Stimulated activated naive CD8-positive, alpha-beta T cell treated with anti-CD3 and anti-CD28 coated beads, Interleukin-15, Interleukin-2, amounts not matched to agents 100 ng/mL and 50 ng/mL, for 24 hours (primary cell): ENCODE data around the gene CASP9.

Experiments used
- H3K27ac Mint-ChIP-seq: one replicate; pipeline ENCODE4 v1.8.0; 2021; ENCODE audit warnings: mild to moderate bottlenecking, mixed read lengths
- H3K27me3 Mint-ChIP-seq: one replicate; pipeline ENCODE4 v1.8.0; 2021; ENCODE audit warnings: mixed read lengths
- H3K36me3 Mint-ChIP-seq: one replicate; pipeline ENCODE4 v1.8.0; 2021; ENCODE audit warnings: low read depth, mixed read lengths
- H3K4me1 Mint-ChIP-seq: one replicate; pipeline ENCODE4 v1.8.0; 2021; ENCODE audit warnings: low read depth, mixed read lengths
- H3K4me3 Mint-ChIP-seq: one replicate; pipeline ENCODE4 v1.8.0; 2021; ENCODE audit warnings: mild to moderate bottlenecking, mixed read lengths
- H3K9me3 Mint-ChIP-seq: one replicate; pipeline ENCODE4 v1.8.0; 2021; ENCODE audit warnings: mixed read lengths

The CASP9 gene

GRCh38 chr1:15524021-15524282 lies at the start of gene CASP9:
Gene CASP9, minus strand, starts transcription at chr1:15524215. Its CDS starts 15 bp downstream, at chr1:15524200.
- Mint-ChIP-seq H3K9me3 (no peaks in the 10 kb centered on the region), H3K4me3 (peak within 1 kb of the TSS; percentile 82), H3K27ac (peak within 1 kb of the TSS; percentile 98), H3K4me1 (peaks cover 48% of the 10 kb centered on the region), H3K36me3 (no peaks in the 10 kb centered on the region), H3K27me3 (no peaks in the 10 kb centered on the region)

GRCh38 chr1:15573477-15573876 lies 49.5 kb upstream of the CASP9 start:
- no peak overlapping the region for H3K4me3 Mint-ChIP-seq
- no peaks in the 10 kb centered on the region for H3K27me3 Mint-ChIP-seq
- peaks cover 49% of the 10 kb centered on the region for H3K36me3 Mint-ChIP-seq
- H3K4me1 Mint-ChIP-seq, result peaks cover 26% of the 10 kb centered on the region
- no peak overlapping the region for H3K27ac Mint-ChIP-seq
- H3K9me3 Mint-ChIP-seq, result no peaks in the 10 kb centered on the region

DNA sequence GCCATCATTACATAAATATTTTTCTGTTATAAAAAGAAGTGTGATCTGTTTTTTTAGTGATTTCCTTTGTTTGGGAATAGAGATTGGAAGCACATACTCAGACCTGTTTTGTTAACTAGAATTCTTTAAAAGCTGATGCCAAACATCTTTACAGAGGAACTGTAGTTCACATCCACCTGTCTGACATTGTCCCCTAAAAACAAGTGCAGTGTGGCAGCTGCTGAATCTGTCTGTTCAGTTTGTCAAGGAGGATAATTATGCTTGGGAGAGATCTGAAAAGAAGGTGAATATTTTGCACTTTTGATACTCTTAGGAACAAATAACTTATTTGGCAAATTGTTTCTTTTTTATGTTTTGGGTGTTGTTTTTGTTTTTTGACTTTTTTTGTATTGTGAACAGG lies 47.3 kb upstream of the CASP9 start:
- Mint-ChIP-seq H3K9me3 (no peaks in the 10 kb centered on the region), H3K4me3 (no peak overlapping the region), H3K4me1 (peaks cover 12% of the 10 kb centered on the region), H3K27ac (peak overlapping the region; percentile 41), H3K27me3 (no peaks in the 10 kb centered on the region), H3K36me3 (peaks cover 63% of the 10 kb centered on the region)

DNA sequence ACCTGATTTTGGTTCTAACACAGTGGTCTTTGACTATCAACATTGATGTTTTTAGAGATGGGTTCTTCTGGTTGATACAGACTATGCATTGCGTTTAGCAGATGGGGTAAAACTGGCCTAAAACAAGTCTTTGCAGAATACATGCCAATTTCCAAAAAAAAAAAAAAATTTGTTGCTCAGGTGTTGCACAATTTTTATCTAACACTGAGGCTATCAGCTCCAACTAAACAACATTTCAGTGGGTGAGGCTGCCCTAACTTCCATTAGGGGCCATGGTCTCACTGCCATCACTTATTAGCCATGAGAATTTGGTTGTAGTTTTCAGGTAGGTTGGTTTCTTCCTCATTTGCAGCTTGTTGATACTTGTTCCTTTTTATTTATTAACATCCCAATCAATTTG lies 46.8 kb upstream of the CASP9 start:
- Mint-ChIP-seq H3K27ac (no peak overlapping the region), H3K4me1 (peaks cover 12% of the 10 kb centered on the region), H3K4me3 (no peak overlapping the region), H3K27me3 (no peaks in the 10 kb centered on the region), H3K36me3 (peaks cover 67% of the 10 kb centered on the region), H3K9me3 (no peaks in the 10 kb centered on the region)

DNA sequence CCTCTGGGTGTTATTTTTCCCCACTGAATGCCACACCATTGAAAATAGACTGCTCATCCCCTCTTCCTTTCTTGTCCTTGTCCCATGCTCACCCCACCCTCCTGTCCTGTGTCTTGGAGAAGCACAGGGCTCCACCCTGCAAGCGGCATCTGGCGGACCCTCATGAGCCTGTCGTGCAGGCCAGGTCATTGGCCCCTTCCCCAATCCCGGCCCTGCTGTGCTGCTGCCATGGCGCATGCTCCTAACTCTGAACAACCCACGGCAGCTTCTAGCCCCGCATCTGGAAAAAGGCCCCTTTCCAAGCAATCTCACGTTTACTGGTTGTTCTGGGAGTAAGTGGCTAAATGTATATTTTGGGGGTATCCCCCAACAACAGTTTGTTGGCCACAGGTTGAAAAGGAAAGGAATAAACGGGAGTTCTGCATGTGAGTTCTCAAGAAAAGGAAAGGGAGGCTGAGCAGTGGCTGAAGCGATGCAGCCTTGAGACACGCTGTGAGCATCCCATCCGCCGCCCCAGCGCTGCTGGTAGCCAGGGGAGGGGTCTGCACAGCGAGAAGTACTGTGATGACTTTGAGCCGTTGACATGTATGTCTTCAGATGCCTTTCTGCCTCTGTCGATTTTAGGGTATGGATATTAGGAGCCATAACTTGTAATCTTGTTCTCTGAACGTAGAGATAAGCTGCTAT lies 44.5 kb upstream of the CASP9 start:
- peaks cover 78% of the 10 kb centered on the region for H3K36me3 Mint-ChIP-seq

DNA sequence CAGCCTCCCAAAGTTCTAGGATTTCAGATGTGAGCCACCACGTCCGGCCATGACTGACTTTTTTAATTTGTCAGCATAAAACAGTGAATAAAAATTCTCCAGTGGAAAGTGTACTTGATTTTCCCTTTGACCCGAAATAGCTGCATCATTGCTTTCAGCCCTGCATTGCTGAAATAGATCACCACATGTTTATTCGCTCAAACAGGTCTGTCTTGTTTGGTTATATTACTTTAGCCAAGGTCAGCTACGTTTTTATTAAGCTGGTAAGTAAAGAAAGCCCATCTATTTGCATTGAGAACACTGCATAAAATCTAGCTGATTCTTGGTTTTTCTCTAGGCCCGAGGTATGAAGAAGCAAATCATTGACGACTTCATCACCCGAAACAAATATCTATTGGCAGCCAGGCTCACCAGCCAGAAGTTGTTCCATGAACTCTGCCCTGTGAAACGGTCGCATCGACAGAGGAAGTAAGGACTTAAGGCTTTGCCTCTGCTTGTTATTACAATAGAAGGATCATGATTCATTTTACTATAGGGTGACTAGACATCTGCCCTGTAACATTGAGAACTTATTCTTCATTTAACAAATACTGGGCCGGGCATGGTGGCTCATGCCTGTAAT lies 35.3 kb upstream of the CASP9 start:
- Mint-ChIP-seq H3K4me1 (peaks cover 5% of the 10 kb centered on the region), H3K9me3 (no peaks in the 10 kb centered on the region), H3K4me3 (no peak overlapping the region), H3K36me3 (peaks cover 36% of the 10 kb centered on the region), H3K27me3 (no peaks in the 10 kb centered on the region), H3K27ac (no peak overlapping the region)

More for the DNA sequence above, 44.5 kb upstream of the CASP9 start:
- H3K27me3 Mint-ChIP-seq, result no peaks in the 10 kb centered on the region
- H3K4me3 Mint-ChIP-seq, result no peak overlapping the region
- H3K4me1 Mint-ChIP-seq, result peaks cover 17% of the 10 kb centered on the region
- H3K9me3 Mint-ChIP-seq, result no peaks in the 10 kb centered on the region
- no peak overlapping the region for H3K27ac Mint-ChIP-seq

DNA sequence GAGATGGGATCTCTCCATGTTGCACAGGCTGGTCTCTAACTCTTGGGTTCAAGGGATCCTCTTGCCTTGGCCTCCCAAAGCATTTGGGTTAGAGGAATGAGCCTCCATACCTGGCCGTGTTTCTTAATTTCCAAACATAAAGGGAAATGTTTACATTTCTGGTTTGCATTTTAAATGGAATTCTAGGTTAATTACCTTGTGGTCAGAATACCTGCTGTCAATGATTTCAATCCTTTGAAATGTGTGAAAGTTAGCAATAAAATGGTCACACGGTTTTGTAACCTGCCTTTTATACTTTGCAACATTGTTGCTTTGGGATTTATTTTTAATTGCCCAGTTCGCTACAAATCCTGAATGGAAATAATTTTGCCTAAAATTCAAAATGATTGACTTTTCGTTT lies 34.5 kb upstream of the CASP9 start:
- H3K36me3 Mint-ChIP-seq, result peaks cover 30% of the 10 kb centered on the region
- no peak overlapping the region for H3K4me3 Mint-ChIP-seq
- H3K27ac Mint-ChIP-seq, result no peak overlapping the region
- H3K27me3 Mint-ChIP-seq, result no peaks in the 10 kb centered on the region
- H3K4me1 Mint-ChIP-seq, result no peaks in the 10 kb centered on the region
- H3K9me3 Mint-ChIP-seq, result no peaks in the 10 kb centered on the region

- no peaks in the 10 kb centered on the region for H3K9me3 Mint-ChIP-seq
- peaks cover 25% of the 10 kb centered on the region for H3K36me3 Mint-ChIP-seq
- no peak overlapping the region for H3K4me3 Mint-ChIP-seq
- no peaks in the 10 kb centered on the region for H3K4me1 Mint-ChIP-seq
- H3K27me3 Mint-ChIP-seq, result no peaks in the 10 kb centered on the region
- no peak overlapping the region for H3K27ac Mint-ChIP-seq
Observed at GRCh38 chr1:15557594-15557993, 33.6 kb upstream of the CASP9 start.

DNA sequence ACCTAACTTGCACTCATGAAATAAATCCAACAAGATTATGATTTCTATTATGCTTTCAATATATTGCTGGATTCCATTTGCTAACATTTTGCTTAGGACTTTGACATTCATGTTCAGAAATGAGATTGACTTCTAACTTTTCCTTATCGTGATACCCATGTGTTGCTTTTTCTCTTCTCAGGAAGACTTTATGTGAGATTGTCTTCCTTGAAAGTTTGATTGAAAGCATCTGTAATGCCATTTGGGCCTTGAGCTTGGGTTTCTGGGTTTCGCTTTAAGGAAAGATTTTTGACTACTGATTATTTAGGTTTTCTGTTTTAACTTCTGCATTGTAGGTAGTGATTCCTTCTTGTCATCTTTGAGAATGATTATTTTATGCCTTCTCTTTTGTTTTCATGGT lies 33.0 kb upstream of the CASP9 start:
- H3K9me3 Mint-ChIP-seq, result no peaks in the 10 kb centered on the region
- H3K4me3 Mint-ChIP-seq, result no peak overlapping the region
- no peaks in the 10 kb centered on the region for H3K4me1 Mint-ChIP-seq
- H3K36me3 Mint-ChIP-seq, result peaks cover 21% of the 10 kb centered on the region
- no peak overlapping the region for H3K27ac Mint-ChIP-seq
- no peaks in the 10 kb centered on the region for H3K27me3 Mint-ChIP-seq

DNA sequence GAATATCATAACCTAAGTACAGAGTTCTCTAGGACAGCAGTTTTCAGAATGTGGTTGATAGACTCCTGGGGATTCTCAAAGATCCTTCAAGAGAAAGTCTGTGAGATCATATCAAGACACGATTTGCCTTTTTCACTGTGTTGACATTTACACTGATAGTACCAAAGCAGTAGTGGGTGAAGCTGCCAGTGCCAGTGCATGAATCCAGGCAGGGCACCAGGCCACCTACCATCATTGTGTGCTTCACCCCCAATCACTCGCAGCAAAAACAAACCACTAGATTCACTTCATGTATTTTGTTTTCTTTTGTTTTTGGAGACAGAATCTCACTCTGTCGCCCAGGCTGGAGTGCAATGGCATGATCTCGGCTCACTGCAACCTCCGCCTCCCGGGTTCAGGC lies 26.6 kb upstream of the CASP9 start:
- no peak overlapping the region for H3K4me3 Mint-ChIP-seq
- H3K9me3 Mint-ChIP-seq, result no peaks in the 10 kb centered on the region
- peaks cover 20% of the 10 kb centered on the region for H3K36me3 Mint-ChIP-seq
- no peaks in the 10 kb centered on the region for H3K27me3 Mint-ChIP-seq
- no peaks in the 10 kb centered on the region for H3K4me1 Mint-ChIP-seq
- H3K27ac Mint-ChIP-seq, result no peak overlapping the region

- Mint-ChIP-seq H3K27me3 (no peaks in the 10 kb centered on the region), H3K4me3 (no peak overlapping the region), H3K9me3 (no peaks in the 10 kb centered on the region), H3K36me3 (peaks cover 43% of the 10 kb centered on the region), H3K4me1 (no peaks in the 10 kb centered on the region), H3K27ac (no peak overlapping the region)
Observed at GRCh38 chr1:15546641-15547040, 22.6 kb upstream of the CASP9 start.

GRCh38 chr1:15543589-15544568 lies 19.9 kb upstream of the CASP9 start:
- H3K27ac Mint-ChIP-seq, result no peak overlapping the region
- no peaks in the 10 kb centered on the region for H3K27me3 Mint-ChIP-seq
- peaks cover 52% of the 10 kb centered on the region for H3K36me3 Mint-ChIP-seq
- peaks cover 2% of the 10 kb centered on the region for H3K4me1 Mint-ChIP-seq
- no peaks in the 10 kb centered on the region for H3K9me3 Mint-ChIP-seq
- no peak overlapping the region for H3K4me3 Mint-ChIP-seq

DNA sequence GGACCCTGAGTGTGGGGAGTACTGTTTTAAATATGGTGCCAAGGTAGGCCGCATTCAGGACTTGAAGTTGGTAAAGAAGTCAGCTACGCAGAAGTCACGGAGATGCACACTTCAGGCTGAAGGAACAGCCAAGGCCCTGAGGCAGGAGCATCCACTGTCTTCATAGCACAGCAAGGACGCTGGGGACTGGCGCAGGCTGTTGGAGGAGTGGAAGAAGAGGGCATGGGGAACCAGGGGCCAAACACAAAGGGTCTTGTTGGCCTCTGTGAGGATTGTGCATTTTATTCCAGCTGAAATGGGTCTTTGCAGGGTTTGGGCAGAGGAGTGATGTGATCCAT lies 19.2 kb upstream of the CASP9 start:
- H3K9me3 Mint-ChIP-seq, result no peaks in the 10 kb centered on the region
- H3K36me3 Mint-ChIP-seq, result peaks cover 54% of the 10 kb centered on the region
- no peak overlapping the region for H3K4me3 Mint-ChIP-seq
- H3K27ac Mint-ChIP-seq, result no peak overlapping the region
- peaks cover 2% of the 10 kb centered on the region for H3K4me1 Mint-ChIP-seq
- no peaks in the 10 kb centered on the region for H3K27me3 Mint-ChIP-seq

DNA sequence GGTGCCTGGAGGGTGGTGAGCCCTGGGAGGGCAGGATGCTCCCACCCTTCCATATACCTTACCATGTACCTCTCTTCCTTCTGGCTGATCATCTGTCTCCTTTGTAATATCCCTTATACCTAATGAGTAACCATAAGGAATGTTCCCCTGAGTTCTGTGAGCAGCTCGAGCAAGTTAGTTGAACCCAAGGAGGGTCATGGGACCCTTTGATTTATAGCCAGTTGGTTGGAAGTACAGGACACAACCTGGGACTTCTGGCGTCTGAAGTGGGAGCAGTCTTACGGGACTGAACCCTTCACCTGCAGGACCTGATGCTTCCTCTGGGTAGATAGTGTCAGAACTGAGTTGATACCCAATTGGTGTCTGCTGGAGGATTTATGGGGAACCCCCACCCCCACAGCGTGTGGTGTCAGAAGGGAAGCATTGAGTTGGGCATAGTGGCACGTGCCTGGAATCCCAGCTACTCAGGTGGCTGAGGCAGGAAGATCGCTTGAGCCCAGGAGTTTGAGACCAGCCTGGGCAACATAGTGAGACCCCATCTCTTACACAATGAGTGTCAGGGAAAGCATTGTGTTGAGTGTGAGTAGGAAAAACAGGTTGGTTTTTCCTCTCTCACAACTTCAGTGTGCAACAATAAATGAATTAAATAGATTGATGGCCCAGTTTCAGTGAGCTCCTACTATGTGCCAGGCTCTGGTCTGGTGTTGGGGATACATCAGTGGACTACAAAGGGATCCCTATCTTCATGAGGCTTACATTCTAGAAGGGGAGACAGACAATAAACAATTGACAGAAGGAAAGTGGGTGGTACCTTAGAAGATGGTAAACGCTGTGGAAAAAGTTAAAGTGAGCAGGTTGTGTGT lies 18.6 kb upstream of the CASP9 start:
- Mint-ChIP-seq H3K36me3 (peaks cover 54% of the 10 kb centered on the region), H3K27me3 (no peaks in the 10 kb centered on the region), H3K4me1 (peaks cover 2% of the 10 kb centered on the region), H3K27ac (no peak overlapping the region), H3K9me3 (no peaks in the 10 kb centered on the region), H3K4me3 (no peak overlapping the region)
